GM23338 (cell line): Measurements from ENCODE around the gene CPSF4L. TPM values are rescaled to one million over a fixed set of nuclear protein-coding genes. Genes with fewer than 3 reads are reported as not detected.

Experiments used
- ATAC-seq: fragments of 200-7000 bp; cut with Tn5 transposase; 3 replicates; pipeline ENCODE4 v1.9.1; 2020
- DNase-seq: peaks from one replicate; pipeline ENCODE4 v3.0.0-alpha.2; 2015; ENCODE audit warnings: low spot score
- H2AFZ ChIP-seq: fragments of 200-600 bp; sonication (generic); 2 replicates; pipeline ENCODE4 v1.8.0; 2016; ENCODE audit warnings: antibody characterized with exemption, mild to moderate bottlenecking, moderate library complexity
- H3F3A ChIP-seq: fragments of 200-600 bp; sonication (generic); replicated peaks from 2 replicates; pipeline ENCODE4 v1.8.0; 2017; ENCODE audit warnings: antibody characterized with exemption, mixed run types, low read depth
- H3K27ac ChIP-seq: fragments of 200-600 bp; sonication (generic); 2 replicates; pipeline ENCODE4 v1.6.1; 2016; ENCODE audit warnings: low read depth
- H3K27me3 ChIP-seq: fragments of 200-600 bp; sonication (generic); 2 replicates; pipeline ENCODE4 v1.8.0; 2016; ENCODE audit warnings: mild to moderate bottlenecking, mixed run types, moderate library complexity; ENCODE audit not compliant: insufficient read depth
- H3K36me3 ChIP-seq: fragments of 200-600 bp; sonication (generic); 2 replicates; pipeline ENCODE4 v1.8.0; 2016; ENCODE audit warnings: mild to moderate bottlenecking; ENCODE audit not compliant: insufficient read depth
- H3K4me1 ChIP-seq: fragments of 200-600 bp; sonication (generic); 2 replicates; pipeline ENCODE4 v1.8.0; 2016; ENCODE audit warnings: mild to moderate bottlenecking, moderate library complexity; ENCODE audit not compliant: insufficient read depth
- H3K4me2 ChIP-seq: fragments of 200-600 bp; sonication (generic); 2 replicates; pipeline ENCODE4 v1.7.1; 2017; ENCODE audit warnings: mixed run types
- H3K4me3 ChIP-seq: fragments of 200-600 bp; sonication (generic); 2 replicates; pipeline ENCODE4 v1.6.1; 2016; ENCODE audit warnings: mixed run types
- H3K79me2 ChIP-seq: fragments of 200-600 bp; sonication (generic); replicated peaks from 2 replicates; pipeline ENCODE4 v1.8.0; 2017; ENCODE audit warnings: mild to moderate bottlenecking; ENCODE audit not compliant: insufficient read depth
- H3K9me2 ChIP-seq: fragments of 200-600 bp; sonication (generic); 2 replicates; pipeline ENCODE4 v1.8.0; 2017; ENCODE audit not compliant: insufficient read depth
- H4K20me1 ChIP-seq: fragments of 200-600 bp; sonication (generic); replicated peaks from 2 replicates; pipeline ENCODE4 v1.8.0; 2017; ENCODE audit warnings: mild to moderate bottlenecking; ENCODE audit not compliant: insufficient read depth
- H3K27ac Mint-ChIP-seq: 2 replicates; pipeline ENCODE4 v1.8.0; 2020; ENCODE audit warnings: inconsistent platforms, mild to moderate bottlenecking, moderate library complexity, mixed read lengths
- H3K27me3 Mint-ChIP-seq: 3 replicates; pipeline ENCODE4 v1.8.0; 2022; ENCODE audit warnings: low read depth, mild to moderate bottlenecking, moderate library complexity, mixed read lengths, inconsistent platforms; ENCODE audit not compliant: insufficient read depth, poor library complexity
- H3K36me3 Mint-ChIP-seq: 3 replicates; pipeline ENCODE4 v1.8.0; 2021; ENCODE audit warnings: low read depth, mild to moderate bottlenecking, inconsistent platforms, moderate library complexity, mixed read lengths
- H3K4me1 Mint-ChIP-seq: 3 replicates; pipeline ENCODE4 v1.8.0; 2020; ENCODE audit warnings: mild to moderate bottlenecking, inconsistent platforms, mixed read lengths
- H3K4me3 Mint-ChIP-seq: 3 replicates; pipeline ENCODE4 v1.8.0; 2021; ENCODE audit warnings: moderate library complexity, mild to moderate bottlenecking, inconsistent platforms, mixed read lengths
- H3K9me3 Mint-ChIP-seq: 3 replicates; pipeline ENCODE4 v1.8.0; 2020; ENCODE audit warnings: moderate library complexity, mild to moderate bottlenecking, inconsistent platforms, mixed read lengths
- CREB1 ChIP-seq: fragments of 250-450 bp; sonication (Bioruptor Pico); IDR thresholded peaks from 2 replicates; pipeline ENCODE4 v1.5.0; 2020; ENCODE audit warnings: low read depth, mild to moderate bottlenecking, moderate library complexity
- ETS1 ChIP-seq: IDR thresholded peaks from 2 replicates; pipeline ENCODE4 v1.6.1; 2016; ENCODE audit warnings: antibody characterized with exemption
- EZH2 ChIP-seq: fragments of 200-600 bp; sonication (generic); IDR thresholded peaks from one replicate; pipeline ENCODE4 v1.8.0; 2017; ENCODE audit warnings: antibody characterized with exemption, mild to moderate bottlenecking, low read depth; ENCODE audit not compliant: unreplicated experiment
- EZH2phosphoT487 ChIP-seq: fragments of 200-600 bp; sonication (generic); IDR thresholded peaks from one replicate; pipeline ENCODE4 v1.8.1; 2018; ENCODE audit warnings: antibody characterized with exemption; ENCODE audit not compliant: unreplicated experiment
- JUNB ChIP-seq: IDR thresholded peaks from one replicate; pipeline ENCODE4 v1.6.1; 2016; ENCODE audit warnings: antibody characterized with exemption; ENCODE audit not compliant: unreplicated experiment
- NANOG ChIP-seq: IDR thresholded peaks from 2 replicates; pipeline ENCODE4 v1.6.1; 2016; ENCODE audit warnings: antibody characterized with exemption, borderline replicate concordance
- POLR2AphosphoS5 ChIP-seq: IDR thresholded peaks from 2 replicates; pipeline ENCODE4 v1.6.1; 2016; ENCODE audit warnings: antibody characterized with exemption, low read depth
- REST ChIP-seq: IDR thresholded peaks from one replicate; pipeline ENCODE4 v1.6.1; 2018; ENCODE audit warnings: antibody characterized with exemption; ENCODE audit not compliant: unreplicated experiment
- STAT1 ChIP-seq: IDR thresholded peaks from one replicate; pipeline ENCODE4 v1.6.1; 2016; ENCODE audit warnings: antibody characterized with exemption; ENCODE audit not compliant: unreplicated experiment
- ZNF114 ChIP-seq: fragments of 250-450 bp; sonication (Bioruptor Pico); IDR thresholded peaks from 2 replicates; pipeline ENCODE4 v1.5.0; 2020; ENCODE audit warnings: mild to moderate bottlenecking, moderate library complexity
- ZNF331 ChIP-seq: fragments of 250-450 bp; sonication (Bioruptor Pico); IDR thresholded peaks from 2 replicates; pipeline ENCODE4 v1.5.0; 2020; ENCODE audit warnings: low read depth, mild to moderate bottlenecking, moderate library complexity
- ZNF462 ChIP-seq: fragments of 250-450 bp; sonication (Bioruptor Pico); IDR thresholded peaks from 2 replicates; pipeline ENCODE4 v1.5.0; 2020; ENCODE audit warnings: mild to moderate bottlenecking, moderate library complexity
- polyA plus RNA-seq: library from polyadenylated mRNA; unstranded; fragments of >200 nt; fragmentation: Nextera tagmentation; extraction: Ambion mirVana; gene quantifications from 2 replicates; pipeline ENCODE4 v1.2.1, GENCODE V29; 2016
- total RNA-seq: library from RNA; depleted of rRNA; stranded (reverse); fragments of >200 nt; shearing (Covaris generic); gene quantifications from 2 replicates; pipeline ENCODE4 v1.2.3, GENCODE V29; 2014
- TF ChIP-seq, protein P1 (sequence below), 2 experiments: fragments of 200-600 bp in 1 of 2; sonication (generic) in 1 of 2; conservative IDR thresholded peaks; 2 replicates each; pipeline versions ENCODE4 v1.5.1 to v1.6.1; 2016 to 2017; ENCODE audit warnings: antibody characterized with exemption in 2 of 2, low read depth in 2 of 2, mild to moderate bottlenecking in 2 of 2, moderate library complexity in 1 of 2

CPSF4L gene
- total and polyA plus RNA-seq, 2 experiments from 2014 or later = not detected

GRCh38 chr17:73297934-73298861 is 36.5 kb upstream of the CPSF4L start:
- DNase-seq = no peak
- no peaks in the 10 kb centered on the region for H3K9me3 Mint-ChIP-seq
- TF ChIP-seq ETS1 = no peak
- no peak for TF ChIP-seq EZH2phosphoT487
- no peak for TF ChIP-seq NANOG
- TF ChIP-seq CREB1 (CRISPR knock-in tag) = no peak
- TF ChIP-seq ZNF331 = no peak
- TF ChIP-seq, protein P1, sequence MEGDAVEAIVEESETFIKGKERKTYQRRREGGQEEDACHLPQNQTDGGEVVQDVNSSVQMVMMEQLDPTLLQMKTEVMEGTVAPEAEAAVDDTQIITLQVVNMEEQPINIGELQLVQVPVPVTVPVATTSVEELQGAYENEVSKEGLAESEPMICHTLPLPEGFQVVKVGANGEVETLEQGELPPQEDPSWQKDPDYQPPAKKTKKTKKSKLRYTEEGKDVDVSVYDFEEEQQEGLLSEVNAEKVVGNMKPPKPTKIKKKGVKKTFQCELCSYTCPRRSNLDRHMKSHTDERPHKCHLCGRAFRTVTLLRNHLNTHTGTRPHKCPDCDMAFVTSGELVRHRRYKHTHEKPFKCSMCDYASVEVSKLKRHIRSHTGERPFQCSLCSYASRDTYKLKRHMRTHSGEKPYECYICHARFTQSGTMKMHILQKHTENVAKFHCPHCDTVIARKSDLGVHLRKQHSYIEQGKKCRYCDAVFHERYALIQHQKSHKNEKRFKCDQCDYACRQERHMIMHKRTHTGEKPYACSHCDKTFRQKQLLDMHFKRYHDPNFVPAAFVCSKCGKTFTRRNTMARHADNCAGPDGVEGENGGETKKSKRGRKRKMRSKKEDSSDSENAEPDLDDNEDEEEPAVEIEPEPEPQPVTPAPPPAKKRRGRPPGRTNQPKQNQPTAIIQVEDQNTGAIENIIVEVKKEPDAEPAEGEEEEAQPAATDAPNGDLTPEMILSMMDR (conservative IDR thresholded peaks at IDR 0.05; ENCODE audit: low read depth in 2 of 2) = no peak
- no peak for TF ChIP-seq STAT1
- no peak for TF ChIP-seq ZNF462 (CRISPR knock-in tag)
- TF ChIP-seq REST = no peak
- TF ChIP-seq POLR2AphosphoS5 = no peak
- TF ChIP-seq EZH2 = no peak
- no peak for TF ChIP-seq ZNF114 (CRISPR knock-in tag)
- no peak for TF ChIP-seq JUNB
- Histone ChIP-seq H3K79me2 (peaks cover 37% of the 10 kb centered on the region), H3K4me1 (no peaks in the 10 kb centered on the region), H3F3A (no peaks in the 10 kb centered on the region), H3K4me2 (no peak overlapping the region), H2AFZ (no peak overlapping the region), H3K27me3 (no peaks in the 10 kb centered on the region), H3K9me2 (no peaks in the 10 kb centered on the region), H3K36me3 (no peaks in the 10 kb centered on the region), H4K20me1 (no peaks in the 10 kb centered on the region; the same call in 1 of the 2 replicates), H3K27ac (no peak overlapping the region), H3K4me3 (no peak overlapping the region)
- no peaks in the 10 kb centered on the region for H3K36me3 Mint-ChIP-seq
- ATAC-seq = peak; percentile 45
- H3K4me1 Mint-ChIP-seq = peaks cover 4% of the 10 kb centered on the region; the same call in 2 of the 3 replicates
- no peak overlapping the region for H3K27ac Mint-ChIP-seq
- H3K4me3 Mint-ChIP-seq = no peak overlapping the region
- peaks cover 6% of the 10 kb centered on the region for H3K27me3 Mint-ChIP-seq
